Activated CD8-positive, alpha-beta memory T cell treated with anti-CD3 and anti-CD28 coated beads, Interleukin-2, amount 50 U/mL, for 1 hour (primary cell): ENCODE data around the gene RPH3AL.
"Not testable (repeated sequence)": the region's sequence is repeated elsewhere in the genome, so short reads cannot be mapped to it uniquely, and the experiment has no call there.

ENCODE experiments used
- DNase-seq: peaks from one replicate; pipeline ENCODE4 v3.0.0-alpha.2; 2020; ENCODE audit errors: extremely low read depth

Gene RPH3AL

DNA sequence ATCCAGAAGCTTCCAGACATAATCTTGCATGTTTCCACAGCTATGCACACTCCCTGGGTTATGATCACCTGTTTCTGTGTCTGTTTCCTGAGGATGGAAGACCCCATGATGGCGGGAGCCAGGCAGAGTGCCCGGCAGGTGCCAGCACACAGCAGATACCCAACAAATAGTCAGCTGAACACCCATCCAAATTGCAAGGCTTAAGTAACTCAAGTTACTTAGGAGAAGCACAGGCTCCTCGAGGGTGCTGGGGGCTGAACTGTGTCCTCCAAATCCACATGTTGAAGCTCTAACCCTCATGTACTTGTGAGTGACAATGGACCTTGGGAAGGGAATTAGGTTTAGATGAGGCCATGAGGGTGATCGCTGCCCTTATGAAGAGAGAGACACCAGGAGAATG lies 91.7 kb downstream of the RPH3AL start:
- DNase-seq: no peak

DNA sequence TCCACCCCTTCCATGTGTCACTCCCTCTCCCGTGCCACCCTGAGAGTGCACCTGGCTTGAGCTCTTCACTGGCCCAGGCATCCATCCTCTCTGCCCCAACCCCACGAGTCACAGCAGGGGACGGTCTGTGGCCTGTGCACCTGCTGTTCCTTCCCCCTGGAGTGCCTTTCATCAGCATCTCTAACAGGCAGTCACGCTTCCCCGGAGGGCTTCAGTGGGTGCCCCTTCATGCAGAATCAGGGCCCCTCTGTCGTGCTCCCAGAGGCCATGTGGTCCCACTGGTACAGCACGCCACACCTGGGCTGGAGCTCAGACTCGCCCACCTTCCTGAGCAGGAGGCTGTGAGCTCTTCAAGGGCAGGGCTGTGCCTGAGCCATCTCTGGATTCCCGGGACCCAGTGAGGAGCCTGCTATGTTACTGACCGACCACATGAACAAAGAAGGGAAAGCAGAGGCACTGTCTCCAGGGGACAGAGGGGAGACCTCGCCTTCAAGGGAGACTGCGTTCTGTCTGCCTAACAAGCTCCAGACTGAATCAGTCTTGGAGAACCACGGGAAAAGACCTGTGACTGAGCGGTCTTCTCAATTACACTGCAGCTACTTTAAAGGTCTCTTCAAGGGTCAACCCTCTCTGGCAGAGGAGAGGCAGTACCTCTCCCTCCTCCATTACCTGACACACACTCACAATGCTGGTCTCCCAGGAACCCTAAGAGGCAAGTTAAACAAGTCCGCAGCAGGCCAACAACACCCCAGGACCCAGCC lies 92.4 kb downstream of the RPH3AL start:
- no peak for DNase-seq

DNA sequence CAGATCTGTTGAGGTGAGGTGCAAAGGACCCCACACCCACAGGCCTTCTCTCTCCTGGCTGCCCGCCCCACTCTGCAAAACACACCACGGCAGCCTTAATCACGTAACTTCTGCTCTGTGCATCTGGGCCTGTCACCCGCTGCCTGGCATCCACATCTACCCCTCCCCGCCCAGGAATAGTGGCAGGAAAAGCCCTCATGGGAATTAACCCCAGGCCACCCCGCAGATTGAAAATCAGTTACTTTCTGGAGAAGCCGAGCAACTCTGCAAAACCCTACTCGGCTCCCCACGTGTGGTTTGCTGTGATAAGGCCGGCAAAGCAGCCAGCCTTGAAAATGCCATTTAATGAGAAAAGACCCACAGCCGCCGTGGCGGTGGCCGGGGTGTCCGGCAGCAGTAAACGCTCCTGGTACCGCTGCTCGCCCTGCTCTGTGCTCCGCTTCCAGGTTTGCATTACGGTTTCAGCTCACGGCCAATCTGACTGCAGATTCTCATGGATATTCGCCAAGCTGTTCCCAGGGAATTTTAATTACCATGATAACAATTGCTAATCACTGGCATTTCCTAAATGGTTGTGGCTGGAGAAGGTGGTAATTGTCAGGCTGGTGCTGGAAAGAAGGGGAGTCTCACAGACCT lies 93.1 kb downstream of the RPH3AL start:
- DNase-seq: no peak

- DNase-seq: no peak
These were observed 93.7 kb downstream of the RPH3AL start for GRCh38 chr17:258906-259305.

DNA sequence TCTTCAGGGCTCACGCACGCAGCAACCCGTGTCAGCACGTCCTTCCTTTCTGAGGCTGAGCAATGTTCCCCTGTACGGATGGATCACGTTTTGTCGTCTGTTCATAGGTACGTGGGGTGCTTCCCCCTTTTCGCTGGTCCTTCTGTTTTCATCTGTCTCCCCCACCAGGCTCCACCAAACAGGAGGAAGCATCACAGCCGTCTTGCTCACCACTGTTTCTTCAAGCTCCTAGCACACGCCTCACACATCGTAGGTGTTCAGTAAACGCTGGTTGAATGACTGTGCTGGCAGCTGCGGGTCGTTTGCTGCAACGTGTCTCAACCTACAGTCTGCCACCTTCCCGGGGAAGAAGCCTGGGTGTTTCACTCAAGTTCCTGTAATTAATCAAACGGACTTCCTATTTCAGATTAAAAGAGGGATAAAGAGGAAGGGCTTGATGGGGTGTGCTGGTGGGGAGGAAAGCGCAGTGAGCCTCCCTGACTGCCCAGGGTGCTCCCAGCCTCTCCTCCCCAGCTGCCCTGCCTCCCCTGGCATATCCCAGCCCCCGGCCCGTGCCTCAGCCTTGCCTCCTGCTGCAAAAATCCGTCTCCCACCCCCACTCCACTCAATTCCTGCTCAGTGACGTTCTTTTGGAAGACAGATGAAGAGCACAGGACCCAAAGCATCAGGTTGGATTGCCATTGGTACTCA lies 94.4 kb downstream of the RPH3AL start:
- no peak for DNase-seq

DNA sequence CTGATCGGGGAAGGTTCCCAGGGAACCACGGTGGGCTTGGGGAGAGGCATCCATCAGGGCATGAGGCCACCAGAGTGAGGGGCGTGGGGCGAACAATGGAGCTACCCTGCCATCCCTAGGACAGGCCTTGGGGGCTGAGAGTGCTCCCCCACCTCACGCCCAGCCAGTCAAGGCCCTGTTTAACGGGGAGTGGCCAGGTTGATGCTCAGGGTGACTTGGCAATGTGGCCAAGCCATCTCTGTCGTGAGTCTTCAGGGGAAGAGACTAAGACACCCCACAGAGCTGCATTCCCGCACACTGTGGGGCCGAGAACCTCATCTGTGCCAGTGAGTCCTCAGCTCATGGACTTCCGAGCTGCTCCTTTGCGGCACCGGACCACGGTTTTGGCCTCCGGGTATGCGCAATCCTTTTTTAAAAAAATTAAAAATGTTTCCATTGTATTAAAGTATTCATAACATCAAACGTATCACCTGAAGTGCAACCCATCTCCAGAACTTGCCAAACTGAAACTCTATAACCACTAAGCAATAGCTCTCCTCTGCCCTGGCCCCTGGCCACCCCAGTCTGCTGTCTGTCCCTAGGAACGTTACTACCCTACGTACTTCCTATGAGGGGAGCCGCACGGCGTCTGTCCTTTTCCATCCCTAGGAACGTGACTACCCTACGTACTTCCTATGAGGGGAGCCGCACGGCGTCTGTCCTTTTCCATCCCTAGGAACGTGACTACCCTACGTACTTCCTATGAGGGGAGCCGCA lies 99.3 kb downstream of the RPH3AL start:
- no peak for DNase-seq

- DNase-seq: no peak
These were observed 100.2 kb downstream of the RPH3AL start for GRCh38 chr17:252456-252855.

- no peak for DNase-seq
These were observed 101.1 kb downstream of the RPH3AL start for GRCh38 chr17:251531-251930.

DNA sequence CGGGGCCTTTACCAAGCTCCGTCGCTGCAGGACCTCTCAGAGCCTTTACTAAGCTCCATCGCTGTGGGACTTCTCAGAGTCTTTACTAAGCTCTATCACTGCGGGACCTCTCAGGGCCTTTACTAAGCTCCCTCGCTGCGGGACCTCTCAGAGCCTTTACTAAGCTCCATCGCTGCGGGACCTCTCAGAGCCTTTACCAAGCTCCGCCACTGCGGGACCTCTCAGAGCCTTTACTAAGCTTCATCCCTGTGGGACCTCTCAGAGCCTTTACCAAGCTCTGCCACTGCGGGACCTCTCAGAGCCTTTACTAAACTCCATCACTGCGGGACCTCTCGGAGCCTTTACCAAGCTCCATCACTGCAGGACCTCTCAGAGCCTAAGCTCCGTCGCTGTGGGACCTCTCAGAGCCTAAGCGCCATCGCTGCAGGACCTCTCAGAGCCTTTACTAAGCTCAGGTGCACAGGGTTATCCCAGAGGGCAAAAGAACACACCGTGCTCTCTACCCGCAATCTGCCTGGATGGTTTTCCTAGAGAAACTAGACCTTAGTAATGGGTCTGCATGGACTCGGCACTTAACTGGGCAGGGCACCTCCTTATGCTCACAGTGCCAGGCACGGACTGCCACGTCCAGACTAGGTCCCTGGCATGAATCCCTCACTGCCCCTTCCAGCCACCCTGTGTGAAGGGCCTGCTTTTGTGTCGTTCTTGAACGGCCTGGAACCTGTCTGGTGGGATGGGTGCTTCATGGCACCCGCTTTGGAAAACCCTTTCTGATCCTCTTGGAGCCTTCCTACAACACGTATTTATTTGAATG lies 101.9 kb downstream of the RPH3AL start:
- DNase-seq: no peak

- DNase-seq: no peak
These were observed 103.2 kb downstream of the RPH3AL start for GRCh38 chr17:249236-249993.

GRCh38 chr17:248337-249235 lies 104.0 kb downstream of the RPH3AL start:
- no peak for DNase-seq

- DNase-seq: no peak
These were observed 104.8 kb downstream of the RPH3AL start for GRCh38 chr17:247767-248166.

GRCh38 chr17:246851-247421 lies 105.7 kb downstream of the RPH3AL start:
- DNase-seq: no peak

- no peak for DNase-seq
These were observed 106.4 kb downstream of the RPH3AL start for GRCh38 chr17:246226-246625.

GRCh38 chr17:245611-246010 lies 107.0 kb downstream of the RPH3AL start:
- DNase-seq: no peak

DNA sequence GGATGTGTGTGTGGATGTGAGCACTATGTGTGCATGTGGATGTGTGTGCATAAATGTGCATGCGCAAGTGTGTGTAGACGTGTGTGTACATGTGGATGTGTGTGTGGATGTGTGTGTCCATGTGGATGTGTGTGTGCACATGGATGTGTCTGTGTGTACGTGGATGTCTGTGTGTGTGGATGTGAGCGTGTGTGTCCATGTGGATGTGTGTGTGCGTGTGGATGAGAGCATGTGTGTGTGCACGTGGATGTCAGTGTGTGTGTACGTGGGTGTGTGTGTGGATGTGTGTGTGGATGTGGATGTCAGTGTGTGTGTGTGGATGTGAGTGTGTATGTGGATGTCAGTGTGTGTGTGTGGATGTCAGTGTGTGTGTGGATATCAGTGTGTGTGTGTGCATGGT lies 107.6 kb downstream of the RPH3AL start:
- no peak for DNase-seq

DNA sequence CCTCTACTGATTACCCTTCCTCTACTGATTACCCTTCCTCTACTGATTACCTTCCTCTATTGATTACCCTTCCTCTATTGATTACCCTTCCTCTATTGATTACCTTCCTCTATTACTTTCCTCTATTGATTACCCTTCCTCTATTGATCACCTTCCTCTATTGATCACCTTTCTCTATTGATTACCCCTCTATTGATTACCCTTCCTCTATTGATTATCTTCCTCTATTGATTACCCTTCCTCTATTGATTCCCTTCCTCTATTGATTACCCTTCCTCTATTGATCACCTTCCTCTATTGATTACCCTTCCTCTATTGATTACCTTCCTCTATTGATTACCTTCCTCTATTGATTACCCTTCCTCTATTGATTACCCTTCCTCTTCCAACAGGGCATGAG lies 108.7 kb downstream of the RPH3AL start:
- DNase-seq: not testable (repeated sequence)

GRCh38 chr17:238964-239259 lies 113.7 kb downstream of the RPH3AL start:
- no peak for DNase-seq
